SU-DHL-6 (cell line): ENCODE measurements around the gene GPR137.

Source experiments
- CTCF ChIP-seq: fragments of 200-600 bp; sonication (generic); IDR thresholded peaks from one replicate; pipeline ENCODE4 v1.5.1; 2017; ENCODE audit warnings: antibody characterized with exemption, mild to moderate bottlenecking, low read length, moderate library complexity; ENCODE audit not compliant: insufficient read depth, poor library complexity, severe bottlenecking
- EZH2phosphoT487 ChIP-seq: fragments of 200-600 bp; sonication (generic), shearing (Covaris generic); conservative IDR thresholded peaks from 2 replicates; pipeline ENCODE4 v1.6.1; 2018; ENCODE audit warnings: mild to moderate bottlenecking, antibody characterized with exemption, low read length, moderate library complexity, mixed read lengths

GRCh38 chr11:64305075-64305690 is 19.5 kb downstream of the GPR137 start, which contains the start of gene ESRRA:
- no peak for TF ChIP-seq CTCF
- no peak for TF ChIP-seq EZH2phosphoT487
